ENCODE data around the gene TBC1D17.
A peak's percentile ranks its signal among the peaks of the same experiment; 100 is the strongest.

The TBC1D17 gene

GRCh38 chr19:49863254-49863934, 14.1 kb upstream of the TBC1D17 start:
- Histone ChIP-seq H3K4me3 (ENCODE audit: low read depth in 1 of 2, low read length in 2 of 2) (no peak overlapping the region), H3K4me1 (ENCODE audit: insufficient read depth, low read length) (peaks cover 24% of the 10 kb centered on the region), H3K36me3 (ENCODE audit: insufficient read depth, low read length) (peaks cover 19% of the 10 kb centered on the region), H3K27me3 (ENCODE audit: control insufficient read depth in 1 of 2, insufficient read depth in 2 of 2, low read length in 2 of 2) (no peaks in the 10 kb centered on the region), H3K27ac (ENCODE audit: low read depth, low read length) (no peak overlapping the region), H3K9me3 (ENCODE audit: low read length) (no peaks in the 10 kb centered on the region), H3K9ac (ENCODE audit: low read length) (no peak overlapping the region)

GRCh38 chr19:49863935-49864320, 13.6 kb upstream of the TBC1D17 start:
- Histone ChIP-seq H3K9me3 (ENCODE audit: low read length) (no peaks in the 10 kb centered on the region), H3K4me3 (ENCODE audit: low read depth in 1 of 2, low read length in 2 of 2) (no peak overlapping the region), H3K9ac (ENCODE audit: low read length) (no peak overlapping the region), H3K27me3 (ENCODE audit: control insufficient read depth in 1 of 2, insufficient read depth in 2 of 2, low read length in 2 of 2) (no peaks in the 10 kb centered on the region), H3K27ac (ENCODE audit: low read depth, low read length) (no peak overlapping the region), H3K4me1 (ENCODE audit: insufficient read depth, low read length) (peaks cover 30% of the 10 kb centered on the region), H3K36me3 (ENCODE audit: insufficient read depth, low read length) (peaks cover 19% of the 10 kb centered on the region)

GRCh38 chr19:49864890-49865289, 12.6 kb upstream of the TBC1D17 start:
- Histone ChIP-seq H3K27ac (ENCODE audit: low read depth, low read length) (no peak overlapping the region), H3K27me3 (ENCODE audit: control insufficient read depth in 1 of 2, insufficient read depth in 2 of 2, low read length in 2 of 2) (no peaks in the 10 kb centered on the region), H3K9ac (ENCODE audit: low read length) (no peak overlapping the region), H3K9me3 (ENCODE audit: low read length) (no peaks in the 10 kb centered on the region), H3K36me3 (ENCODE audit: insufficient read depth, low read length) (peaks cover 19% of the 10 kb centered on the region), H3K4me3 (ENCODE audit: low read depth in 1 of 2, low read length in 2 of 2) (no peak overlapping the region), H3K4me1 (ENCODE audit: insufficient read depth, low read length) (peaks cover 32% of the 10 kb centered on the region)

DNA sequence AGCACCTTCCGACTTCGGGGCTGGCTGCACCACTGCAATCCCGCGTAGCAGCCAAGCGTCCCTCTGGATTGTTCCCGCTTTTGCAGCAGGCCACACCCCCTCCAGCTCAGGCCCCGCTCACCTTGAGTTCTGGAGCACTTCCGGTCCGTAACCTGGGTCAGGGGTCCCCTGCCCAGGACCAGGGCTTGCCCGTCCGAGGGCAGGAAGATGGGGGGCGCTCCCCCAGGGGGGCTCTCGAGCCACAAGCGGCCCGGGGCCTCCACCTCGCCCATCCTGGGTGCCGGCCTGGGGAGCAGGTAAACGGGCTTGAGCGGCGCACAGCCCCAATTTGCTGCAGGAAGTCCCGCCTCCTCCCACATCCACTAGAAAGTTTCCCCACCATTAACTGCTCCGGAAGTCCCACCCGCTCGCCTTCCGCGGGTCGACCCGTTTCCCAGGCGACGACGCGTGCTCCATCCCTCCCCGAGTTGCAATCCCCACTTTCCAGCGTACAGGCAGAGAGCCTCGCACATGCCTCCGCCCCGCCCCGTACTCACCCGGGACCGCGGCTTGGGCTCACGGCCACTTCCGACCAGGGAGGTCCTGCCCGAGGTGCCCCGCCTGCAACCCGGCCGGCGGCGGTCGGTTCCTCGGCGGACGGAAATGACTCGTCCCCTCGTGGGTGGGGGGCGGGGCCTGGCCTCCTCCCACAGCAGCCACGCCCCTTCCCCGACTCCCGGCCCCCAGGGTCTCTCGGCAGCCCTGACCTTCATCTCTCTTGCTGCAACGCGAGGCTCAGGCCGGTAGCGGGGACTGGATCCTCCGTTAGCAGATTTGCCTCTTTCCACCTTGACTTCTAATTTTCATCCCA, 10.3 kb upstream of the TBC1D17 start, which contains the start of gene PNKP:
TSS of gene PNKP (minus strand) at position 644 of the 850 bp plus-strand sequence. CDS start at position 272, 372 bp downstream.
- peaks cover 42% of the 10 kb centered on the region for H3K4me1 ChIP-seq (ENCODE audit: insufficient read depth, low read length)

GRCh38 chr19:49869009-49869483, 8.5 kb upstream of the TBC1D17 start:
- H3K9me3 ChIP-seq (ENCODE audit: low read length): no peaks in the 10 kb centered on the region
- peak overlapping the region; percentile 25 to 61 for H3K4me3 ChIP-seq (ENCODE audit: low read depth in 1 of 2, low read length in 2 of 2)
- no peaks in the 10 kb centered on the region for H3K27me3 ChIP-seq (ENCODE audit: control insufficient read depth in 1 of 2, insufficient read depth in 2 of 2, low read length in 2 of 2)
- peaks cover 42% of the 10 kb centered on the region for H3K4me1 ChIP-seq (ENCODE audit: insufficient read depth, low read length)
- peak overlapping the region; percentile 68 for H3K9ac ChIP-seq (ENCODE audit: low read length)
- peak overlapping the region; percentile 92 for H3K27ac ChIP-seq (ENCODE audit: low read depth, low read length)
- peaks cover 26% of the 10 kb centered on the region for H3K36me3 ChIP-seq (ENCODE audit: insufficient read depth, low read length)

More for the DNA sequence above, 10.3 kb upstream of the TBC1D17 start, which contains the start of gene PNKP:
- H3K9ac ChIP-seq (ENCODE audit: low read length): peak within 1 kb of the TSS; percentile 76
- H3K27ac ChIP-seq (ENCODE audit: low read depth, low read length): peak within 1 kb of the TSS; percentile 98
- H3K27me3 ChIP-seq (ENCODE audit: control insufficient read depth in 1 of 2, insufficient read depth in 2 of 2, low read length in 2 of 2): no peaks in the 10 kb centered on the region
- peak within 1 kb of the TSS; percentile 65 to 91 for H3K4me3 ChIP-seq (ENCODE audit: low read depth in 1 of 2, low read length in 2 of 2)
- H3K36me3 ChIP-seq (ENCODE audit: insufficient read depth, low read length): peaks cover 31% of the 10 kb centered on the region
- no peaks in the 10 kb centered on the region for H3K9me3 ChIP-seq (ENCODE audit: low read length)

DNA sequence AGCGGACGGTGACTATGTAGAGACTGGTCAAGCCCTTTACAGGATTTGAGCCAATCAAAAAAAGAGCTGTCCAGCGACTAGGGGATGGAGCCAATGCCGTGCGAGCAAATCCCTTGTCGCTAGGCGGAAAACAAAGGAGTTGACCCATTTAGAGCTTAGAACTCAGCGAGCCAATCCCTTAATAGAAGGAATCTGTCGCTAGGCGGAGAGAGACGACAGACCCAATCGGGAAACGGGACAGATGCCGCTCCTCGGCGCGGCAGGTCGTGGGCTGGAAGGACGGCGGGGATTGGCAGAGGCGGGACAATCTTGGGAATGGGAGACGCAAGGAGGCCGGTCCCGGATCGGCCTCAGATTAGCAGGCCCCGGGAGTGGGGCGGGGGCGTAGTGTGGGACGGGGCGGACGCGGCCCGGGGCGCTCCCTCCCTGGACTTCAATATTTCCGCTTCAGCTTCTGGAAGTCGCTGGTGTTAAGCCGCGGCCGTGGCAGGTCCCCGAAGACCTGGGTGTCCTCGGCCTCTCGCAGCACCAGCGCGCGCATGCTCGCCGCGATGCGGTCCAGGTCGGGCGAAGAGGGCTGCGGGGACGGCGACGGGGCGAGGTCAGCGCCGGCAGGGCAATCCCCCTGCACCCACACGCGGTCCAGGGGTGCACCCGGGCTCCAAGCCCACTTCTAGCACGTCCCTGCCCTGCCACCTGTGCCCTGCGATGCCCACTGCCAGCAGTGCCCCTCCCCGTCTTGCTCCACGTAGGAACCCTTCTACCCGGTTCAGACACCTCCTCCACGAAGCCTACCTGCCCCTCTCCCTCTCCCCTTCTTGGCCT, 7.8 kb upstream of the TBC1D17 start:
- peaks cover 42% of the 10 kb centered on the region for H3K4me1 ChIP-seq (ENCODE audit: insufficient read depth, low read length)
- H3K27me3 ChIP-seq (ENCODE audit: control insufficient read depth in 1 of 2, insufficient read depth in 2 of 2, low read length in 2 of 2): no peaks in the 10 kb centered on the region
- H3K9me3 ChIP-seq (ENCODE audit: low read length): no peaks in the 10 kb centered on the region
- peaks cover 23% of the 10 kb centered on the region for H3K36me3 ChIP-seq (ENCODE audit: insufficient read depth, low read length)
- H3K9ac ChIP-seq (ENCODE audit: low read length): peak overlapping the region; percentile 68
- peak overlapping the region; percentile 92 for H3K27ac ChIP-seq (ENCODE audit: low read depth, low read length)
- H3K4me3 ChIP-seq (ENCODE audit: low read depth in 1 of 2, low read length in 2 of 2): peak overlapping the region; percentile 49 to 68

DNA sequence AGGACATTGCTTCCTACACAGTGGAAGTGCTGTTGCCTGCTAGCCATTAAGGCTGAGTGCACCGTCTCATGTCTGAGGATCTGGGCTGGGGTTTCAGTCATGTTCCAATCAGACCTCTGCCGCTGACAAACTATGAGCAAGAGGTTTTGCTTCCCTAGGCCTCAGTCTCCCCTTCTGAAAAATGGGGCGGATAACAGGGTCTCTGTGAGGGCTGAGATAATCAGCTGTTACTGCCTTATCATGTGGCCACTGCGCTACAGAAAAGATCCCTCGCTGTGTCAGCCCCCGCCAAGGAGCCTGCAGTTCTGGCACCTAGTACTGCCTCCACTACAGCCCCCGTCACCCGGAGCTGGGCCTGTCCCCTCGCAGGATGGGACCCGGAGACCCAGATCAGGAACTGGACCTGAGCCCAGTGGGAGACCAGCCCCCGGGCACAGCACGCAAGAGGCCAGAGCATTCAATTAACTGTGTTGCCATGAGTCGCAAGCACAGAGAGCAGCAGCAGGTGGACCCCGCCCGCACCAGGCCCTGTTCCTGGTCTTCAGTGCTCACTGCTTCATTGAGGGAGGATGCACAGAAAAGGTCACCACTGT, 7.1 kb upstream of the TBC1D17 start:
- Histone ChIP-seq H3K27ac (ENCODE audit: low read depth, low read length) (peak overlapping the region; percentile 90), H3K4me3 (ENCODE audit: low read depth in 1 of 2, low read length in 2 of 2) (peak overlapping the region; percentile 49 to 68), H3K27me3 (ENCODE audit: control insufficient read depth in 1 of 2, insufficient read depth in 2 of 2, low read length in 2 of 2) (no peaks in the 10 kb centered on the region), H3K4me1 (ENCODE audit: insufficient read depth, low read length) (peaks cover 38% of the 10 kb centered on the region), H3K36me3 (ENCODE audit: insufficient read depth, low read length) (peaks cover 21% of the 10 kb centered on the region), H3K9ac (ENCODE audit: low read length) (peak overlapping the region; percentile 68), H3K9me3 (ENCODE audit: low read length) (no peaks in the 10 kb centered on the region)

GRCh38 chr19:49871349-49871985, 6.0 kb upstream of the TBC1D17 start:
- H3K9ac ChIP-seq (ENCODE audit: low read length): no peak overlapping the region
- no peaks in the 10 kb centered on the region for H3K9me3 ChIP-seq (ENCODE audit: low read length)
- H3K27ac ChIP-seq (ENCODE audit: low read depth, low read length): no peak overlapping the region
- H3K4me1 ChIP-seq (ENCODE audit: insufficient read depth, low read length): peaks cover 31% of the 10 kb centered on the region
- no peaks in the 10 kb centered on the region for H3K27me3 ChIP-seq (ENCODE audit: control insufficient read depth in 1 of 2, insufficient read depth in 2 of 2, low read length in 2 of 2)
- peaks cover 21% of the 10 kb centered on the region for H3K36me3 ChIP-seq (ENCODE audit: insufficient read depth, low read length)
- no peak overlapping the region for H3K4me3 ChIP-seq (ENCODE audit: low read depth in 1 of 2, low read length in 2 of 2)

DNA sequence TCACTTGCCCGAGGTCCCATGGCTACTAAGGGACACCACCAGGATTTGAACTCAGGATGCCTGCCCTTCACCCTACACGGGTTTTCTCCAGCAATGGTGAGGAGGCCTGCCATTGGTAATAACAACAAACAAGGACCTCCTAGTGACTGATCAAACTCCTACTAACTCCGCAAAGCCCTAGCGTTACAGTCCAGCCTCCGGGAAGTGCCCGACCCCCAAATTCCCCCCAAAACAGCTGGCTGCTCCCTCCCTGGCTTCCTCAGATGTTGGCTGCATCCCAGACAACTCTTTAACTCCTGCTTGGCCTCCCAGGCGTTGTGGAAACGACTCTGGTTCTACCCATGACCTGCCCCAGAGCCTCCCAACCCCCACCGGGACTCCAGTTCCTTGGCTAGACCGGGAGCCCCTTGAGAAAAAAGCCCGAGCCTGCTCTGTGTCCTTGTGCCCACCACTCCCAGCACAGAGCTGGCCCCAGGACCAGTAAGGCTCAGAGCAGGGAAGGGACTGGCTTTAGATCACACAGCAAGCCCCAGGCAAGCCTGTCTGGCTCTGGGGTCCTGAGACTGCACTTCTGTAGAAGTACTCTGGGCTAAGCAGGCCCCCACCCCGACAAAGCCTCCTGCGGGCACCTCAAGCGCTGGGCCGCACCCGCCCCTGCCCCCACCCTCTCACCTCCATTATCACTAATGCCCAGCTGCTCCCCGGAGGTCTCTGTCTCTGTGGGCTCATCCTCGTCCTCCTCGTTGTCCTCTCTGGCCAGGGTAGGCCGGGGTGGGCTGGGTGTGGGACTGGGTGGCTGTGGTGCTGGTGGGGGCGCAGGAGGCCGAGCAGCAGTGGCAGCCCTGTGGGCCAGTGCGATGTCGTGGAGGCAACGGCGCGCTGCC, 5.0 kb upstream of the TBC1D17 start:
- H3K4me1 ChIP-seq (ENCODE audit: insufficient read depth, low read length): peaks cover 27% of the 10 kb centered on the region
- no peak overlapping the region for H3K9ac ChIP-seq (ENCODE audit: low read length)
- no peak overlapping the region for H3K27ac ChIP-seq (ENCODE audit: low read depth, low read length)
- H3K9me3 ChIP-seq (ENCODE audit: low read length): no peaks in the 10 kb centered on the region
- no peak overlapping the region for H3K4me3 ChIP-seq (ENCODE audit: low read depth in 1 of 2, low read length in 2 of 2)
- no peaks in the 10 kb centered on the region for H3K27me3 ChIP-seq (ENCODE audit: control insufficient read depth in 1 of 2, insufficient read depth in 2 of 2, low read length in 2 of 2)
- peaks cover 21% of the 10 kb centered on the region for H3K36me3 ChIP-seq (ENCODE audit: insufficient read depth, low read length)

- Histone ChIP-seq H3K36me3 (ENCODE audit: insufficient read depth, low read length) (peaks cover 21% of the 10 kb centered on the region), H3K4me1 (ENCODE audit: insufficient read depth, low read length) (peaks cover 27% of the 10 kb centered on the region), H3K9me3 (ENCODE audit: low read length) (no peaks in the 10 kb centered on the region), H3K27ac (ENCODE audit: low read depth, low read length) (no peak overlapping the region), H3K9ac (ENCODE audit: low read length) (no peak overlapping the region), H3K4me3 (ENCODE audit: low read depth in 1 of 2, low read length in 2 of 2) (no peak overlapping the region), H3K27me3 (ENCODE audit: control insufficient read depth in 1 of 2, insufficient read depth in 2 of 2, low read length in 2 of 2) (no peaks in the 10 kb centered on the region)
Observed at GRCh38 chr19:49873129-49873521, 4.4 kb upstream of the TBC1D17 start.

Data from muscle layer of colon (tissue), 2 donors.